Liver (tissue), 3 donors: Measurements from ENCODE around the gene CNTF.

Source experiments
- FOXA1 ChIP-seq: IDR thresholded peaks from 2 replicates; pipeline ENCODE4 v1.6.1; 2016; ENCODE audit warnings: antibody characterized with exemption
- TAF1 ChIP-seq: conservative IDR thresholded peaks from 2 replicates; pipeline ENCODE4 v1.6.1; 2016; ENCODE audit warnings: antibody characterized with exemption, mild to moderate bottlenecking
- YY1 ChIP-seq: IDR thresholded peaks from 2 replicates; pipeline ENCODE4 v1.6.1; 2016; ENCODE audit warnings: antibody characterized with exemption, mild to moderate bottlenecking
- TF ChIP-seq, protein P1 (sequence below): fragments of 150-350 bp; IDR thresholded peaks from 2 replicates; pipeline ENCODE4 v1.5.1; 2017; ENCODE audit warnings: improper control_type of control experiment, low read depth, low read length; ENCODE audit not compliant: missing input control
- TF ChIP-seq, protein P2 (sequence below): IDR thresholded peaks from 2 replicates; pipeline ENCODE4 v1.6.1; 2016; ENCODE audit warnings: antibody characterized with exemption, mild to moderate bottlenecking
- donor health status: healthy.
- donor health status: healthy.

DNA sequence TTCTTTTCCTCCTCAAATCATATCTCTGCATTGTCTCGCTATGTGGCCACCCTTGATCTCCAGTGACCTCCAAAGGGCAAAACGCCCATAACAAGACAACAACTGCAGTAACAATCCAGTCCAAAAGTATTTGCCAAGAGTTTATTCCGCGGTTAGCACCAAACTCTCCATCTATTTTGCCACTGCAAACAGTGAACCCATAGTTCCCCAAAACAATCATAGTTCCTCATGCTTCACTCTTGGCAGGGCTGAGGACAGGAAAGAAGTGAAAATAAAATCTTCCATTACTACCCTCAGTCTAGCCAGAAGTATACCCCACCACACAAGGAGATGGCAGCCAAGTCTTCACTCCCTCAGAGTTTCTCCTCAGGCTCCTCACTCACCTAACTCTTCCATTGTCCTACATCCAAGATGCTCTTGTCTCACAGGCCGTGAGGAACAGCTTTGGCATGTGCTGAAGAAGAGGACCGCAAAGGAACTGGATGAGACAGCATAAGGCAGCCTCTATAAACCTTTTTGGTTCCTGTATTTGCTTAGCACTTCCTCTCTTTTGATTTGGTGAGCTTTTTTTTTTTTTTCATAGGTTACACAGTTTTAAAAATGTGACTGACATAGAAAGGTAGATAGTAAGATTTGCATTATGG is 47.0 kb upstream of the CNTF start, which contains the start of gene LPXN:
- TF ChIP-seq, protein P1, sequence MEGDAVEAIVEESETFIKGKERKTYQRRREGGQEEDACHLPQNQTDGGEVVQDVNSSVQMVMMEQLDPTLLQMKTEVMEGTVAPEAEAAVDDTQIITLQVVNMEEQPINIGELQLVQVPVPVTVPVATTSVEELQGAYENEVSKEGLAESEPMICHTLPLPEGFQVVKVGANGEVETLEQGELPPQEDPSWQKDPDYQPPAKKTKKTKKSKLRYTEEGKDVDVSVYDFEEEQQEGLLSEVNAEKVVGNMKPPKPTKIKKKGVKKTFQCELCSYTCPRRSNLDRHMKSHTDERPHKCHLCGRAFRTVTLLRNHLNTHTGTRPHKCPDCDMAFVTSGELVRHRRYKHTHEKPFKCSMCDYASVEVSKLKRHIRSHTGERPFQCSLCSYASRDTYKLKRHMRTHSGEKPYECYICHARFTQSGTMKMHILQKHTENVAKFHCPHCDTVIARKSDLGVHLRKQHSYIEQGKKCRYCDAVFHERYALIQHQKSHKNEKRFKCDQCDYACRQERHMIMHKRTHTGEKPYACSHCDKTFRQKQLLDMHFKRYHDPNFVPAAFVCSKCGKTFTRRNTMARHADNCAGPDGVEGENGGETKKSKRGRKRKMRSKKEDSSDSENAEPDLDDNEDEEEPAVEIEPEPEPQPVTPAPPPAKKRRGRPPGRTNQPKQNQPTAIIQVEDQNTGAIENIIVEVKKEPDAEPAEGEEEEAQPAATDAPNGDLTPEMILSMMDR = no peak
- TF ChIP-seq FOXA1 = no peak
- TF ChIP-seq YY1 = no peak
- TF ChIP-seq TAF1 = no peak
- TF ChIP-seq, protein P2, sequence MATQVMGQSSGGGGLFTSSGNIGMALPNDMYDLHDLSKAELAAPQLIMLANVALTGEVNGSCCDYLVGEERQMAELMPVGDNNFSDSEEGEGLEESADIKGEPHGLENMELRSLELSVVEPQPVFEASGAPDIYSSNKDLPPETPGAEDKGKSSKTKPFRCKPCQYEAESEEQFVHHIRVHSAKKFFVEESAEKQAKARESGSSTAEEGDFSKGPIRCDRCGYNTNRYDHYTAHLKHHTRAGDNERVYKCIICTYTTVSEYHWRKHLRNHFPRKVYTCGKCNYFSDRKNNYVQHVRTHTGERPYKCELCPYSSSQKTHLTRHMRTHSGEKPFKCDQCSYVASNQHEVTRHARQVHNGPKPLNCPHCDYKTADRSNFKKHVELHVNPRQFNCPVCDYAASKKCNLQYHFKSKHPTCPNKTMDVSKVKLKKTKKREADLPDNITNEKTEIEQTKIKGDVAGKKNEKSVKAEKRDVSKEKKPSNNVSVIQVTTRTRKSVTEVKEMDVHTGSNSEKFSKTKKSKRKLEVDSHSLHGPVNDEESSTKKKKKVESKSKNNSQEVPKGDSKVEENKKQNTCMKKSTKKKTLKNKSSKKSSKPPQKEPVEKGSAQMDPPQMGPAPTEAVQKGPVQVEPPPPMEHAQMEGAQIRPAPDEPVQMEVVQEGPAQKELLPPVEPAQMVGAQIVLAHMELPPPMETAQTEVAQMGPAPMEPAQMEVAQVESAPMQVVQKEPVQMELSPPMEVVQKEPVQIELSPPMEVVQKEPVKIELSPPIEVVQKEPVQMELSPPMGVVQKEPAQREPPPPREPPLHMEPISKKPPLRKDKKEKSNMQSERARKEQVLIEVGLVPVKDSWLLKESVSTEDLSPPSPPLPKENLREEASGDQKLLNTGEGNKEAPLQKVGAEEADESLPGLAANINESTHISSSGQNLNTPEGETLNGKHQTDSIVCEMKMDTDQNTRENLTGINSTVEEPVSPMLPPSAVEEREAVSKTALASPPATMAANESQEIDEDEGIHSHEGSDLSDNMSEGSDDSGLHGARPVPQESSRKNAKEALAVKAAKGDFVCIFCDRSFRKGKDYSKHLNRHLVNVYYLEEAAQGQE = no peak
